SK-N-SH treated with all-trans-retinoic acid at 6 μM for 48 hours (cell line): Measurements from ENCODE around the gene CDH11.

Source experiments
- ARNTL ChIP-seq: fragments of 450-650 bp; formaldehyde crosslinking; IDR thresholded peaks from 2 replicates; pipeline ENCODE4 v1.5.0; 2020; ENCODE audit warnings: low read depth, mild to moderate bottlenecking, moderate library complexity, borderline replicate concordance
- GLIS3 ChIP-seq: fragments of 250-450 bp; sonication (Bioruptor Pico); IDR thresholded peaks from 2 replicates; pipeline ENCODE4 v1.5.0; 2020; ENCODE audit warnings: mild to moderate bottlenecking, moderate library complexity
- ISL1 ChIP-seq: fragments of 250-450 bp; sonication (Bioruptor Pico); IDR thresholded peaks from 2 replicates; pipeline ENCODE4 v2.1.2; 2022; ENCODE audit warnings: mild to moderate bottlenecking, moderate library complexity
- TOX ChIP-seq: fragments of 250-450 bp; sonication (Bioruptor Pico); IDR thresholded peaks from 2 replicates; pipeline ENCODE4 v1.8.0; 2021; ENCODE audit warnings: mild to moderate bottlenecking, moderate library complexity, borderline replicate concordance
- ZFP3 ChIP-seq: fragments of 250-450 bp; sonication (Bioruptor Pico); IDR thresholded peaks from 2 replicates; pipeline ENCODE4 v1.5.0; 2020; ENCODE audit warnings: mild to moderate bottlenecking, moderate library complexity
- ZFP30 ChIP-seq: fragments of 450-650 bp; formaldehyde crosslinking; IDR thresholded peaks from 2 replicates; pipeline ENCODE4 v1.5.0; 2022; ENCODE audit warnings: mild to moderate bottlenecking, moderate library complexity
- ZNF8 ChIP-seq: fragments of 450-650 bp; formaldehyde crosslinking; IDR thresholded peaks from 2 replicates; pipeline ENCODE4 v1.5.0; 2020; ENCODE audit warnings: mild to moderate bottlenecking, moderate library complexity
- TF ChIP-seq, protein P1 (sequence below): fragments of 250-450 bp; sonication (Bioruptor Pico); IDR thresholded peaks from 2 replicates; pipeline ENCODE4 v1.5.0; 2020; ENCODE audit warnings: mild to moderate bottlenecking, moderate library complexity
- TF ChIP-seq, protein P2 (sequence below): fragments of 250-450 bp; sonication (Bioruptor Pico); IDR thresholded peaks from 2 replicates; pipeline ENCODE4 v1.8.0; 2020; ENCODE audit warnings: mild to moderate bottlenecking, moderate library complexity, borderline replicate concordance

DNA sequence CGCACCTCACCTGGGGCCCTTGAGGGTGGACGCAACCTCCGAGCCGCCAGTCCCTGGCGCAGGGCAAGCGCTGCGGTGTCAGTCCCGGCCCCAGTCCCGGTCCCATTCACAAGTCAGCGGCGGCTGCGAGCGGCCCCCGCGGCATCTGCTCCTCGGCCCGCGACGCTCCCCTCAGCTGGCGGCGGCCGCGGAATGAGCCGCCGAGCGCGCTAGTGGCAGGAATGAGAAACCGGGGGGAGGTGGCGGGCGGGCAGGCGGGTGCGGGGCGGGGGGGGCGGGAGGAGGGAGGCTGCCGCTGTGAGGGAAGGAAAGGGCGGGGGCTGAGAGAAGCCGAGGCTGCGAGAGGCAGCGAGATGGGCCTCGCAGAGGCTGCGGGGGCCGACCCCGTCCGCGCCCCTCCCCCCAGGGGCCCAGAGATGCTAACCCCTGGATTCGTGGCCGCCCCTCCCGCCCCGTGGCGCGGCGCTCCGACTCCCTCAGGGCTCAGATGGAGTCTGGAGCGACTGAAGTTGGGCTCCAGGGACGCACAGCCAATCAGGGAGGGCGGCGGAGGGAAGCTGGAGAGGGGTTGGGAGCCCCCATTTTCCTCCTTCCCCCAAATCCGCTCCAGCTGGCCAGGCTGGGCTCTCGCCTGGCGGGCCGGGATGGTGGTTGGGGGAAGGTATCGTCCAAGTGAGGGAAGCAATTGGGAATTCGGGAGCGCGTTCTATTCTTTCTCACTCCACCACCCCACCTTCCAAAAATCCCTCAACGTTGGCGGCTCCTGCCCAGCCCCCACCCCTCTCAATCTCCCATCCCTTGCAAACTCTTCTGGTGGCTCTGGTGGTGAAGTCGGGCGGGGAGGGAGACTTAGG is at the start of gene CDH11:
- TF ChIP-seq ZFP3 (CRISPR knock-in tag) (no peak), ISL1 (CRISPR knock-in tag) (no peak), ZNF8 (CRISPR knock-in tag) (no peak), TOX (CRISPR knock-in tag) (no peak), ZFP30 (CRISPR knock-in tag) (no peak), ARNTL (no peak), GLIS3 (CRISPR knock-in tag) (no peak)
- TF ChIP-seq, protein P1, sequence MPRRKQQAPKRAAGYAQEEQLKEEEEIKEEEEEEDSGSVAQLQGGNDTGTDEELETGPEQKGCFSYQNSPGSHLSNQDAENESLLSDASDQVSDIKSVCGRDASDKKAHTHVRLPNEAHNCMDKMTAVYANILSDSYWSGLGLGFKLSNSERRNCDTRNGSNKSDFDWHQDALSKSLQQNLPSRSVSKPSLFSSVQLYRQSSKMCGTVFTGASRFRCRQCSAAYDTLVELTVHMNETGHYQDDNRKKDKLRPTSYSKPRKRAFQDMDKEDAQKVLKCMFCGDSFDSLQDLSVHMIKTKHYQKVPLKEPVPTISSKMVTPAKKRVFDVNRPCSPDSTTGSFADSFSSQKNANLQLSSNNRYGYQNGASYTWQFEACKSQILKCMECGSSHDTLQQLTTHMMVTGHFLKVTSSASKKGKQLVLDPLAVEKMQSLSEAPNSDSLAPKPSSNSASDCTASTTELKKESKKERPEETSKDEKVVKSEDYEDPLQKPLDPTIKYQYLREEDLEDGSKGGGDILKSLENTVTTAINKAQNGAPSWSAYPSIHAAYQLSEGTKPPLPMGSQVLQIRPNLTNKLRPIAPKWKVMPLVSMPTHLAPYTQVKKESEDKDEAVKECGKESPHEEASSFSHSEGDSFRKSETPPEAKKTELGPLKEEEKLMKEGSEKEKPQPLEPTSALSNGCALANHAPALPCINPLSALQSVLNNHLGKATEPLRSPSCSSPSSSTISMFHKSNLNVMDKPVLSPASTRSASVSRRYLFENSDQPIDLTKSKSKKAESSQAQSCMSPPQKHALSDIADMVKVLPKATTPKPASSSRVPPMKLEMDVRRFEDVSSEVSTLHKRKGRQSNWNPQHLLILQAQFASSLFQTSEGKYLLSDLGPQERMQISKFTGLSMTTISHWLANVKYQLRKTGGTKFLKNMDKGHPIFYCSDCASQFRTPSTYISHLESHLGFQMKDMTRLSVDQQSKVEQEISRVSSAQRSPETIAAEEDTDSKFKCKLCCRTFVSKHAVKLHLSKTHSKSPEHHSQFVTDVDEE (CRISPR knock-in tag) = no peak
- TF ChIP-seq, protein P2, sequence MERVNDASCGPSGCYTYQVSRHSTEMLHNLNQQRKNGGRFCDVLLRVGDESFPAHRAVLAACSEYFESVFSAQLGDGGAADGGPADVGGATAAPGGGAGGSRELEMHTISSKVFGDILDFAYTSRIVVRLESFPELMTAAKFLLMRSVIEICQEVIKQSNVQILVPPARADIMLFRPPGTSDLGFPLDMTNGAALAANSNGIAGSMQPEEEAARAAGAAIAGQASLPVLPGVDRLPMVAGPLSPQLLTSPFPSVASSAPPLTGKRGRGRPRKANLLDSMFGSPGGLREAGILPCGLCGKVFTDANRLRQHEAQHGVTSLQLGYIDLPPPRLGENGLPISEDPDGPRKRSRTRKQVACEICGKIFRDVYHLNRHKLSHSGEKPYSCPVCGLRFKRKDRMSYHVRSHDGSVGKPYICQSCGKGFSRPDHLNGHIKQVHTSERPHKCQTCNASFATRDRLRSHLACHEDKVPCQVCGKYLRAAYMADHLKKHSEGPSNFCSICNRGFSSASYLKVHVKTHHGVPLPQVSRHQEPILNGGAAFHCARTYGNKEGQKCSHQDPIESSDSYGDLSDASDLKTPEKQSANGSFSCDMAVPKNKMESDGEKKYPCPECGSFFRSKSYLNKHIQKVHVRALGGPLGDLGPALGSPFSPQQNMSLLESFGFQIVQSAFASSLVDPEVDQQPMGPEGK = no peak; the same call in 1 of the 2 replicates
